GM19455 (cell line): ENCODE data around the gene ZNF787.
A peak's percentile ranks its signal among the peaks of the same experiment; 100 is the strongest.

Source experiments
- ATAC-seq: cut with Tn5 transposase; IDR thresholded peaks from one replicate; pipeline ENCODE4 v1.9.1; 2021; ENCODE audit not compliant: unreplicated experiment

ZNF787 gene

GRCh38 chr19:56123266-56123891 is 2.3 kb upstream of the ZNF787 start:
- ATAC-seq = no peak

- peak; percentile 29 for ATAC-seq
These were observed 520 bp downstream of the ZNF787 start for GRCh38 chr19:56120371-56121179.

- ATAC-seq = no peak
These were observed 1.1 kb downstream of the ZNF787 start for GRCh38 chr19:56120002-56120370.

- ATAC-seq = no peak
These were observed 1.5 kb downstream of the ZNF787 start for GRCh38 chr19:56119582-56119978.

GRCh38 chr19:56118666-56119581 is 2.2 kb downstream of the ZNF787 start:
- no peak for ATAC-seq

GRCh38 chr19:56117889-56118288 is 3.2 kb downstream of the ZNF787 start:
- ATAC-seq = no peak

GRCh38 chr19:56117376-56117884 is 3.7 kb downstream of the ZNF787 start:
- no peak for ATAC-seq

- no peak for ATAC-seq
These were observed 4.5 kb downstream of the ZNF787 start for GRCh38 chr19:56116606-56117005.

- no peak for ATAC-seq
These were observed 5.6 kb downstream of the ZNF787 start for GRCh38 chr19:56115490-56115889.

- no peak for ATAC-seq
These were observed 6.4 kb downstream of the ZNF787 start for GRCh38 chr19:56114778-56115110.

GRCh38 chr19:56114051-56114777 is 6.9 kb downstream of the ZNF787 start:
- ATAC-seq = no peak

GRCh38 chr19:56113074-56113632 is 7.9 kb downstream of the ZNF787 start:
- ATAC-seq = no peak

- ATAC-seq = no peak
These were observed 8.8 kb downstream of the ZNF787 start for GRCh38 chr19:56112313-56112709.

GRCh38 chr19:56111601-56112312 is 9.3 kb downstream of the ZNF787 start:
- peak; percentile 72 for ATAC-seq

- no peak for ATAC-seq
These were observed 10.3 kb downstream of the ZNF787 start for GRCh38 chr19:56110515-56111448.

- no peak for ATAC-seq
These were observed 11.9 kb downstream of the ZNF787 start for GRCh38 chr19:56109226-56109625.

- ATAC-seq = no peak
These were observed 12.5 kb downstream of the ZNF787 start for GRCh38 chr19:56108447-56109195.
